H1 (cell line): ENCODE data around the gene GDF3. TPM values are rescaled to one million over a fixed set of nuclear protein-coding genes. Genes with fewer than 3 reads are reported as not detected.

Experiments used
- CTCF ChIA-PET: fragments of 300-600 bp; sonication (Branson Sonifier 250); formaldehyde crosslinking; loops from one replicate; lab custom pipeline; 2021; ENCODE audit not compliant: partially characterized antibody; lab: Charles Lee
- POLR2A ChIA-PET: fragments of 300-600 bp; sonication (Branson Sonifier 250); formaldehyde crosslinking; loops from one replicate; lab custom pipeline; 2021; ENCODE audit warnings: inconsistent platforms; ENCODE audit not compliant: partially characterized antibody; lab: Charles Lee
- DNase-seq, 2 experiments: peaks; one replicate each; pipeline versions ENCODE4 v3.0.0 to v3.0.0-alpha.2; 2010 to 2022; ENCODE audit warnings: low spot score in 2 of 2, low read depth in 1 of 2, mixed read lengths in 1 of 2
- FAIRE-seq: peaks from 2 replicates; lab custom pipeline; 2011; peaks lifted over from hg19 to GRCh38; lab: Jason Lieb, UNC
- H2AFZ ChIP-seq: 2 replicates; pipeline ENCODE4 v1.8.1; 2012; ENCODE audit warnings: low read length, inconsistent platforms
- H2AK5ac ChIP-seq: 2 replicates; pipeline ENCODE4 v1.6.1; 2013; ENCODE audit warnings: low read depth, low read length
- H2BK120ac ChIP-seq: replicated peaks from 2 replicates; pipeline ENCODE3; 2013; ENCODE audit warnings: low read depth, low read length, inconsistent platforms
- H2BK12ac ChIP-seq: 2 replicates; pipeline ENCODE4 v1.6.1; 2013; ENCODE audit warnings: low read depth, low read length
- H2BK15ac ChIP-seq: 2 replicates; pipeline ENCODE4 v1.6.1; 2013; ENCODE audit warnings: low read length
- H2BK20ac ChIP-seq: 2 replicates; pipeline ENCODE4 v1.6.1; 2013; ENCODE audit warnings: low read length
- H2BK5ac ChIP-seq: 2 replicates; pipeline ENCODE4 v1.6.1; 2013; ENCODE audit warnings: low read depth, low read length
- H3K14ac ChIP-seq: 2 replicates; pipeline ENCODE4 v1.6.1; 2013; ENCODE audit warnings: inconsistent platforms; ENCODE audit not compliant: insufficient read length
- H3K18ac ChIP-seq: 2 replicates; pipeline ENCODE4 v1.6.1; 2013; ENCODE audit warnings: low read length; ENCODE audit errors: extremely low read depth
- H3K23ac ChIP-seq: 2 replicates; pipeline ENCODE4 v1.6.1; 2013; ENCODE audit warnings: inconsistent platforms; ENCODE audit not compliant: insufficient read length
- H3K23me2 ChIP-seq: 2 replicates; pipeline ENCODE4 v1.6.1; 2013; ENCODE audit warnings: low read depth, low read length
- H3K27ac ChIP-seq: 2 replicates; pipeline ENCODE4 v1.6.1; 2011; ENCODE audit warnings: low read depth, low read length, inconsistent platforms
- H3K27me3 ChIP-seq, 4 experiments: replicated peaks in 1 of 4; 1 replicate in 1 of 4; 2 replicates in 3 of 4; pipeline versions ENCODE4 v1.6.1 to v1.8.1; 2011 to 2013; ENCODE audit warnings: low read length in 3 of 4, mild to moderate bottlenecking in 3 of 4, inconsistent platforms in 2 of 4, mixed read lengths in 2 of 4, moderate library complexity in 1 of 4; ENCODE audit not compliant: control insufficient read depth in 3 of 4, insufficient read depth in 3 of 4; ENCODE audit errors: extremely low read depth in 1 of 4
- H3K36me3 ChIP-seq, 4 experiments: 2 replicates each; pipeline versions ENCODE4 v1.6.1 to v1.8.1; 2011 to 2013; ENCODE audit warnings: mild to moderate bottlenecking in 4 of 4, low read length in 3 of 4, moderate library complexity in 2 of 4, control low read depth in 1 of 4, inconsistent platforms in 1 of 4; ENCODE audit not compliant: insufficient read depth in 4 of 4, control insufficient read depth in 2 of 4
- H3K4ac ChIP-seq: replicated peaks from 2 replicates; pipeline ENCODE3; 2013; ENCODE audit warnings: low read length, low read depth, mixed read lengths, inconsistent platforms; ENCODE audit not compliant: insufficient read length
- H3K4me1 ChIP-seq, 4 experiments: replicated peaks in 1 of 4; 1 replicate in 1 of 4; 2 replicates in 3 of 4; pipeline versions ENCODE4 v1.6.1 to v1.8.1; 2011 to 2013; ENCODE audit warnings: low read length in 3 of 4, inconsistent platforms in 2 of 4, mixed read lengths in 1 of 4; ENCODE audit not compliant: insufficient read depth in 4 of 4, control insufficient read depth in 3 of 4
- H3K4me2 ChIP-seq, 2 experiments: 2 replicates each; pipeline versions ENCODE4 v1.6.1 to v1.8.1; 2011 to 2013; ENCODE audit warnings: low read depth in 2 of 2, low read length in 2 of 2, control low read depth in 1 of 2, inconsistent platforms in 1 of 2, mild to moderate bottlenecking in 1 of 2; ENCODE audit not compliant: insufficient read depth in 1 of 2
- H3K4me3 ChIP-seq, 4 experiments: fragments of 200-600, 300-600 bp in 1 of 4; sonication (generic), shearing (Covaris generic), sonication (Bioruptor Twin) in 1 of 4; 2 replicates each; pipeline versions ENCODE4 v1.5.1 to v1.8.1; 2011 to 2016; ENCODE audit warnings: low read length in 4 of 4, low read depth in 3 of 4, control low read depth in 2 of 4, inconsistent platforms in 2 of 4, mild to moderate bottlenecking in 2 of 4, mixed read lengths in 1 of 4, moderate library complexity in 1 of 4; ENCODE audit not compliant: insufficient read depth in 2 of 4; ENCODE audit errors: extremely low read depth in 1 of 4
- H3K56ac ChIP-seq: replicated peaks from 2 replicates; pipeline ENCODE3; 2013; ENCODE audit warnings: low read depth, mild to moderate bottlenecking, mixed read lengths, low read length, inconsistent platforms; ENCODE audit not compliant: insufficient read length
- H3K79me1 ChIP-seq: 2 replicates; pipeline ENCODE4 v1.6.1; 2013; ENCODE audit warnings: low read depth, low read length, control low read depth
- H3K79me2 ChIP-seq, 2 experiments: 2 replicates each; pipeline versions ENCODE4 v1.6.1 to v1.8.1; 2012 to 2013; ENCODE audit warnings: low read length in 2 of 2, mild to moderate bottlenecking in 2 of 2, inconsistent platforms in 1 of 2; ENCODE audit not compliant: insufficient read depth in 2 of 2, control insufficient read depth in 1 of 2
- H3K9ac ChIP-seq, 4 experiments: replicated peaks in 1 of 4; 1 replicate in 1 of 4; 2 replicates in 3 of 4; pipeline versions ENCODE4 v1.6.1 to v1.8.1; 2011 to 2013; ENCODE audit warnings: low read depth in 3 of 4, low read length in 3 of 4, control low read depth in 2 of 4, mild to moderate bottlenecking in 2 of 4, moderate library complexity in 2 of 4, inconsistent platforms in 1 of 4; ENCODE audit errors: extremely low read depth in 1 of 4
- H3K9me3 ChIP-seq, 2 experiments: 2 replicates each; pipeline versions ENCODE4 v1.6.1 to v1.8.1; 2012 to 2013; ENCODE audit warnings: mild to moderate bottlenecking in 2 of 2, moderate library complexity in 2 of 2, control low read depth in 1 of 2, inconsistent platforms in 1 of 2, low read depth in 1 of 2, low read length in 1 of 2, mixed read lengths in 1 of 2; ENCODE audit not compliant: insufficient read depth in 2 of 2
- H4K20me1 ChIP-seq, 2 experiments: replicated peaks in 1 of 2; 2 replicates each; pipeline versions ENCODE3 to v1.8.1; 2011 to 2013; ENCODE audit warnings: inconsistent platforms in 2 of 2, low read length in 2 of 2, mild to moderate bottlenecking in 1 of 2; ENCODE audit not compliant: insufficient read depth in 2 of 2, control insufficient read depth in 1 of 2
- H4K5ac ChIP-seq: 2 replicates; pipeline ENCODE4 v1.6.1; 2013; ENCODE audit warnings: low read length, low read depth, mixed read lengths, inconsistent platforms; ENCODE audit not compliant: insufficient read length
- H4K8ac ChIP-seq: 2 replicates; pipeline ENCODE4 v1.8.0; 2013; ENCODE audit warnings: mild to moderate bottlenecking, moderate library complexity, low read length, inconsistent platforms; ENCODE audit not compliant: insufficient read depth; ENCODE audit errors: extremely low read depth
- H4K91ac ChIP-seq: replicated peaks from 2 replicates; pipeline ENCODE3; 2013; ENCODE audit warnings: low read length, mixed read lengths, inconsistent platforms; ENCODE audit not compliant: insufficient read length
- CBX8 ChIP-seq: fragments of 300-800, 300-1000 bp; sonication (generic); IDR thresholded peaks from 2 replicates; pipeline ENCODE4 v1.7.1; 2016; ENCODE audit warnings: low read depth, low read length, borderline replicate concordance
- GABPA ChIP-seq: IDR thresholded peaks from 2 replicates; pipeline ENCODE4 v1.6.1; 2011; ENCODE audit warnings: mild to moderate bottlenecking, low read length, moderate library complexity, borderline replicate concordance; ENCODE audit not compliant: insufficient read depth
- KDM4A ChIP-seq: IDR thresholded peaks from one replicate; pipeline ENCODE4 v1.7.1; 2012; ENCODE audit warnings: low read depth, mild to moderate bottlenecking, moderate library complexity, low read length, inconsistent platforms; ENCODE audit not compliant: severe bottlenecking
- MAFK ChIP-seq: IDR thresholded peaks from 2 replicates; pipeline ENCODE4 v1.6.1; 2012; ENCODE audit warnings: low read depth, mild to moderate bottlenecking, improper control_type of control experiment, low read length
- NANOG ChIP-seq: IDR thresholded peaks from 2 replicates; pipeline ENCODE4 v1.6.1; 2011; ENCODE audit warnings: low read length, low read depth, mild to moderate bottlenecking, inconsistent platforms; ENCODE audit not compliant: insufficient read depth, poor library complexity, severe bottlenecking
- RAD21 ChIP-seq, 2 experiments: IDR thresholded peaks in 1 of 2; conservative IDR thresholded peaks in 1 of 2; 2 replicates each; pipeline ENCODE4 v1.6.1; 2011; ENCODE audit warnings: low read depth in 2 of 2, low read length in 2 of 2, improper control_type of control experiment in 1 of 2, inconsistent platforms in 1 of 2, mild to moderate bottlenecking in 1 of 2, moderate library complexity in 1 of 2
- RFX5 ChIP-seq: IDR thresholded peaks from 2 replicates; pipeline ENCODE4 v1.6.1; 2011; ENCODE audit warnings: low read depth, low read length, improper control_type of control experiment, borderline replicate concordance
- RNF2 ChIP-seq: fragments of 200-900, 300-1000 bp; sonication (generic); IDR thresholded peaks from 2 replicates; pipeline ENCODE4 v1.7.1; 2016; ENCODE audit warnings: borderline replicate concordance, low read depth, mild to moderate bottlenecking, antibody characterized with exemption, low read length; ENCODE audit not compliant: poor library complexity, severe bottlenecking; ENCODE audit errors: missing control alignments
- YY1 ChIP-seq: IDR thresholded peaks from 2 replicates; pipeline ENCODE4 v1.6.1; 2011; ENCODE audit warnings: low read depth, mild to moderate bottlenecking, low read length
- WGBS, 2 experiments: shearing (Covaris generic) in 1 of 2; methylation state at CpG; one replicate each; pipeline versions ENCODE4 v1.1.6 to v1.1.7; 2013 to 2015; ENCODE audit warnings: low lambda C conversion rate in 2 of 2, mixed read lengths in 2 of 2, inconsistent platforms in 1 of 2, low coverage in 1 of 2, missing lambda C conversion rate in 1 of 2; ENCODE audit not compliant: insufficient replicate concordance in 2 of 2, insufficient coverage in 1 of 2, insufficient read length in 1 of 2; ENCODE audit errors: extremely low coverage in 1 of 2, missing lambda C conversion rate in 1 of 2; 5-methylcytosine and 5-hydroxymethylcytosine counted together
- polyA plus RNA-seq, 7 experiments: library from polyadenylated mRNA; depleted of rRNA in 3 of 7; stranded (reverse) in 5 of 7; unstranded in 2 of 7; fragments of >200 nt in 5 of 7; fragments of 200-250 nt in 2 of 7; gene quantifications; 1 replicate in 5 of 7; 2 replicates in 1 of 7; 4 replicates in 1 of 7; pipeline versions ENCODE4 v1.2.1 to v1.2.3, GENCODE V29; 2011 to 2013; ENCODE audit warnings: missing spikeins in 2 of 7, mixed read lengths in 2 of 7
- total RNA-seq: library from RNA; stranded (reverse); fragmentation: NEBNext Ultra II Directional; extraction: Animal tissue kit (Norgen Biotek cat#: 25700); gene quantifications from 2 replicates; pipeline ENCODE4 v1.2.1, GENCODE V29; 2021

Gene GDF3
- total and polyA plus RNA-seq, 2 of the 8 experiments (the other 6 are each of a cell fraction or from before 2014, with no cell fraction given): 4.3 to 16.8 TPM

DNA sequence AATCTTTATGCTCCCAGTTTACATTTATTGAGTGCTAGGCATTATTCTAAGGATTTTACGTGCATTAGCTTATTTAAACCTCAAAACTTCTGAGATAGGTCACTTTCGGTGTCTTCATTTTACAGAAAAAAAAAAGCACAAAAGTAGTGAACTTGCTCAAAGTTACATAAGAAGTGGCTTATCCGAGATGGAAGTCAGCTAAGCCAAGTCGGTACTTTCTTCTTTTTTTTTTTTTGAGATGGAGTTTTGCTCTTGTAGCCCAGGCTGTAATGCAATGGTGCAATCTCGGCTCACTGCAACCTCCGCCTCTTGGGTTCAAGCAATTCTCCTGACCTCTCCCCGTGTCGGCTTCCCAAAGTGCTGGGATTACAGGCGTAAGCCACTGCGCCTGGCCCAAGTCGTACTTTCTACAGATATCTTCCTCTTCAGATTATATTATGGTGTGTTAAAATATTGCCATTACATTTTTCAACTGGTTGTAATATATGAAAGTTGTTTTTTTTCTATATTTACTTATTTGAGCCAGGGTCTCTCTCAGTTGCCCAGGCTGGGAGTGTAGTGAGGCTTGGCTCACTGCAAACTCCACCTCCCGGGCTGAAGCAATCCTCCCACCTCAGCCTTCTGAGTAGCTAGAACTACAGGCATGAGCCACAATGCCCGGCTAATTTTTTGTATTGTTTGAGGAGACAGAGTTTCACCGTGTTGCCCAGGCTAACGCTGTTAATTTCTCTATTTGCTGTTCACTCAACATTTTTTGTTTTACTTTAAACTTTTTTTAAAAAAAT lies 24.6 kb upstream of the GDF3 start:
- no peak overlapping the region for H4K91ac ChIP-seq
- CTCF ChIA-PET: interaction anchor here (0.6 to 3.7 kb wide), 4 partner anchors 85 to 112 kb away, joined by 3 to 30 read pairs (median 5); no protein-coding TSS in a partner anchor
- DNase-seq: no peak
- H3K9ac ChIP-seq: no peak overlapping the region
- no peak overlapping the region for H4K5ac ChIP-seq
- no peak overlapping the region for H3K27ac ChIP-seq
- no peak overlapping the region for H4K8ac ChIP-seq
- no peak for FAIRE-seq
- POLR2A ChIA-PET: no interaction called here
- H2AFZ ChIP-seq: no peak overlapping the region
- no peak overlapping the region for H3K23ac ChIP-seq
- no peak overlapping the region for H2BK12ac ChIP-seq
- no peaks in the 10 kb centered on the region for H3K36me3 ChIP-seq
- no peak overlapping the region for H2BK20ac ChIP-seq
- H3K27me3 ChIP-seq: no peaks in the 10 kb centered on the region
- H3K9me3 ChIP-seq: no peaks in the 10 kb centered on the region
- H3K79me2 ChIP-seq: no peaks in the 10 kb centered on the region
- no peak overlapping the region for H3K56ac ChIP-seq
- no peak overlapping the region for H3K4me2 ChIP-seq
- peaks cover 0 to 5% (median under 1%) of the 10 kb centered on the region in 4 experiments; a peak in 3 of 7 replicates for H3K4me1 ChIP-seq
- 79% methylated on average over 15 of the region's 15 CpGs; no CpG with 5 or more reads in 1 of the 2 experiments for WGBS, 2 experiments
- H3K4ac ChIP-seq: no peak overlapping the region
- no peak overlapping the region for H2BK5ac ChIP-seq
- no peak overlapping the region for H2BK120ac ChIP-seq
- H4K20me1 ChIP-seq: no peaks in the 10 kb centered on the region
- H2BK15ac ChIP-seq: no peak overlapping the region
- H3K4me3 ChIP-seq: no peak overlapping the region
- H3K23me2 ChIP-seq: no peaks in the 10 kb centered on the region
- no peaks in the 10 kb centered on the region for H3K79me1 ChIP-seq
- H3K14ac ChIP-seq: no peak overlapping the region
- no peak overlapping the region for H2AK5ac ChIP-seq
- no peak overlapping the region for H3K18ac ChIP-seq
- TF ChIP-seq CBX8: no peak
- TF ChIP-seq MAFK: no peak
- TF ChIP-seq RAD21 (IDR thresholded peaks at IDR 0.05 in 1 of 2, conservative IDR thresholded peaks at IDR 0.05 in 1 of 2; ENCODE audit: low read depth in 2 of 2, low read length in 2 of 2): no peak
- TF ChIP-seq RFX5: no peak
- TF ChIP-seq GABPA: no peak
- TF ChIP-seq YY1: no peak
- no peak for TF ChIP-seq KDM4A
- no peak for TF ChIP-seq RNF2
- TF ChIP-seq NANOG: no peak
